ENCODE data around the gene LIN37.
"Not testable (repeated sequence)": the region's sequence is repeated elsewhere in the genome, so short reads cannot be mapped to it uniquely, and the experiment has no call there.

- not testable (repeated sequence) for TF ChIP-seq CTCF, POLR2A (IDR thresholded peaks at IDR 0.05)
Observed at GRCh38 chr19:35772362-35772761, 24.0 kb downstream of the LIN37 start.
